Calu3 (cell line): ENCODE measurements around the gene HMCN2. TPM values are rescaled to one million over a fixed set of nuclear protein-coding genes. Genes with fewer than 3 reads are reported as not detected.

Experiments used
- BruUV-seq: library from RNA; stranded (reverse); fragments of 400-500 nt; replicated peaks from 2 replicates; lab custom pipeline; 2021; lab: Mats Ljungman, UMichigan
- CTCF ChIA-PET: fragments of 300-600 bp; sonication (Branson Sonifier 250); formaldehyde crosslinking; loops from one replicate; lab custom pipeline; 2022; ENCODE audit warnings: antibody characterized with exemption; lab: Charles Lee
- DNase-seq: peaks from one replicate; pipeline ENCODE4 v3.0.0; 2022
- H3K27ac Mint-ChIP-seq: one replicate; pipeline ENCODE4 v1.8.0; 2022; ENCODE audit warnings: mixed read lengths; ENCODE audit not compliant: unreplicated experiment
- H3K27me3 Mint-ChIP-seq: one replicate; pipeline ENCODE4 v1.8.0; 2022; ENCODE audit warnings: mixed read lengths; ENCODE audit not compliant: unreplicated experiment
- H3K36me3 Mint-ChIP-seq: one replicate; pipeline ENCODE4 v1.8.0; 2022; ENCODE audit warnings: mild to moderate bottlenecking, moderate library complexity, mixed read lengths; ENCODE audit not compliant: insufficient read depth, unreplicated experiment
- H3K4me1 Mint-ChIP-seq: one replicate; pipeline ENCODE4 v1.8.0; 2022; ENCODE audit warnings: mild to moderate bottlenecking, low read depth, mixed read lengths; ENCODE audit not compliant: unreplicated experiment
- H3K4me3 Mint-ChIP-seq: one replicate; pipeline ENCODE4 v1.8.0; 2022; ENCODE audit warnings: mild to moderate bottlenecking, low read depth, moderate library complexity, mixed read lengths; ENCODE audit not compliant: unreplicated experiment
- H3K9me3 Mint-ChIP-seq: one replicate; pipeline ENCODE4 v1.8.0; 2022; ENCODE audit warnings: low read depth, mixed read lengths; ENCODE audit not compliant: unreplicated experiment
- CTCF ChIP-seq: fragments of 200-600 bp; IDR thresholded peaks from one replicate; pipeline ENCODE4 v1.8.0; 2022; ENCODE audit warnings: antibody characterized with exemption; ENCODE audit not compliant: unreplicated experiment
- intact Hi-C: fragments of 100-400 bp; cut with micrococcal nuclease; formaldehyde crosslinking; loops from one replicate; pipeline ENCODE4 v1.10.0; 2022; ENCODE audit not compliant: unreplicated experiment
- total RNA-seq: library from RNA; stranded (reverse); gene quantifications from 2 replicates; pipeline ENCODE4 v1.2.3, GENCODE V29; 2022

The HMCN2 gene
- total RNA-seq, 1 experiment from 2014 or later = not detected

GRCh38 chr9:130466537-130467217 lies 201.1 kb downstream of the HMCN2 start:
- no peaks in the 10 kb centered on the region for H3K36me3 Mint-ChIP-seq
- H3K9me3 Mint-ChIP-seq = no peaks in the 10 kb centered on the region
- H3K27ac Mint-ChIP-seq = no peak overlapping the region
- no peaks in the 10 kb centered on the region for H3K4me1 Mint-ChIP-seq
- no TSS peak for BruUV-seq
- intact Hi-C loops = no loop called here
- CTCF ChIA-PET = no interaction called here
- no peak for TF ChIP-seq CTCF
- H3K4me3 Mint-ChIP-seq = no peak overlapping the region
- no peak for DNase-seq
- H3K27me3 Mint-ChIP-seq = no peaks in the 10 kb centered on the region

GRCh38 chr9:130467316-130467715 lies 201.8 kb downstream of the HMCN2 start:
- no peak for TF ChIP-seq CTCF
- Mint-ChIP-seq H3K4me3 (no peak overlapping the region), H3K36me3 (no peaks in the 10 kb centered on the region), H3K27ac (no peak overlapping the region), H3K9me3 (no peaks in the 10 kb centered on the region), H3K27me3 (no peaks in the 10 kb centered on the region), H3K4me1 (no peaks in the 10 kb centered on the region)
- intact Hi-C loops = no loop called here
- CTCF ChIA-PET = no interaction called here
- no peak for DNase-seq
- BruUV-seq = no TSS peak

- Mint-ChIP-seq H3K36me3 (no peaks in the 10 kb centered on the region), H3K27me3 (no peaks in the 10 kb centered on the region)
Observed at GRCh38 chr9:130468566-130468965, 203.0 kb downstream of the HMCN2 start.

GRCh38 chr9:130470269-130470668 lies 204.7 kb downstream of the HMCN2 start:
- CTCF ChIA-PET = no interaction called here
- H3K27me3 Mint-ChIP-seq = no peaks in the 10 kb centered on the region
- BruUV-seq = no TSS peak
- no peaks in the 10 kb centered on the region for H3K9me3 Mint-ChIP-seq
- H3K4me1 Mint-ChIP-seq = no peaks in the 10 kb centered on the region
- H3K4me3 Mint-ChIP-seq = no peak overlapping the region
- DNase-seq = no peak
- no peaks in the 10 kb centered on the region for H3K36me3 Mint-ChIP-seq
- intact Hi-C loops = no loop called here
- H3K27ac Mint-ChIP-seq = no peak overlapping the region
- no peak for TF ChIP-seq CTCF

More at GRCh38 chr9:130468566-130468965, 203.0 kb downstream of the HMCN2 start:
- Mint-ChIP-seq H3K4me3 (no peak overlapping the region), H3K4me1 (no peaks in the 10 kb centered on the region), H3K9me3 (no peaks in the 10 kb centered on the region), H3K27ac (no peak overlapping the region)
- no peak for TF ChIP-seq CTCF
- intact Hi-C loops = no loop called here
- CTCF ChIA-PET = no interaction called here
- BruUV-seq = no TSS peak
- DNase-seq = no peak
